Bronchial smooth muscle cell (primary cell): ENCODE data around the gene NUTM2A. TPM values are rescaled to one million over a fixed set of nuclear protein-coding genes. Genes with fewer than 3 reads are reported as not detected.

Experiments
- total RNA-seq: library from RNA; depleted of rRNA; stranded (reverse); fragments of >200 nt; gene quantifications from 2 replicates; pipeline ENCODE4 v1.2.1, GENCODE V29; 2014

Gene NUTM2A
- 0.34 and 0.47 TPM in 2 replicates for total RNA-seq

GRCh38 chr10:87225148-87225547, at the start of gene NUTM2A:
Gene NUTM2A, plus strand, starts transcription at chr10:87225448. Its CDS starts 383 bp downstream, at chr10:87225831.

Other genes with a start within 250 kb of the NUTM2A start
- not detected in 2 replicates for gene FAM25A, start 205.2 kb upstream of the NUTM2A start, total RNA-seq
- gene GLUD1, start 130.6 kb upstream of the NUTM2A start, total RNA-seq, result 254 and 326 TPM in 2 replicates
- 10.0 and 15.9 TPM in 2 replicates for gene SHLD2, start 130.2 kb upstream of the NUTM2A start, total RNA-seq
- 1.6 and 2.0 TPM in 2 replicates for gene NUTM2D, start 132.3 kb downstream of the NUTM2A start, total RNA-seq